ENCODE measurements around the gene FBXO46.

Gene FBXO46

GRCh38 chr19:45730368-45731288 lies at the start of gene FBXO46:
FBXO46 (minus strand) TSS chr19:45730896; CDS start chr19:45713495, 17,401 bp downstream.
- Histone ChIP-seq H3K4me3 (ENCODE audit: low read depth in 1 of 2, low read length in 2 of 2) (peak within 1 kb of the TSS; percentile 91 to 93), H3K4me1 (ENCODE audit: control insufficient read depth in 1 of 2, insufficient read depth in 2 of 2, low read length in 2 of 2) (peaks cover 7 to 13% of the 10 kb centered on the region in 2 donors), H3K36me3 (ENCODE audit: control insufficient read depth in 1 of 2, insufficient read depth in 2 of 2, low read length in 2 of 2) (no peaks in the 10 kb centered on the region), H3K27ac (ENCODE audit: low read length) (peak within 1 kb of the TSS; percentile 75), H3K9me3 (ENCODE audit: control insufficient read depth in 1 of 2, low read length in 2 of 2) (no peaks in the 10 kb centered on the region), H3K27me3 (ENCODE audit: low read depth, low read length) (no peaks in the 10 kb centered on the region)

GRCh38 chr19:45780146-45780447 lies 49.4 kb upstream of the FBXO46 start:
- H3K4me3 ChIP-seq (ENCODE audit: low read depth in 1 of 2, low read length in 2 of 2): peak overlapping the region; percentile 62 to 81
- no peaks in the 10 kb centered on the region for H3K9me3 ChIP-seq (ENCODE audit: control insufficient read depth in 1 of 2, low read length in 2 of 2)
- H3K27me3 ChIP-seq (ENCODE audit: low read depth, low read length): no peaks in the 10 kb centered on the region
- H3K36me3 ChIP-seq (ENCODE audit: control insufficient read depth in 1 of 2, insufficient read depth in 2 of 2, low read length in 2 of 2): peaks cover 14 to 20% of the 10 kb centered on the region in 2 donors
- H3K4me1 ChIP-seq (ENCODE audit: control insufficient read depth in 1 of 2, insufficient read depth in 2 of 2, low read length in 2 of 2): peaks cover 8 to 44% of the 10 kb centered on the region in 2 donors
- H3K27ac ChIP-seq (ENCODE audit: low read length): peak overlapping the region; percentile 54

GRCh38 chr19:45779231-45780145 lies 48.8 kb upstream of the FBXO46 start:
- Histone ChIP-seq H3K4me3 (ENCODE audit: low read depth in 1 of 2, low read length in 2 of 2) (peak overlapping the region; percentile 62 to 81), H3K27ac (ENCODE audit: low read length) (peak overlapping the region; percentile 54), H3K4me1 (ENCODE audit: control insufficient read depth in 1 of 2, insufficient read depth in 2 of 2, low read length in 2 of 2) (peaks cover 8 to 44% of the 10 kb centered on the region in 2 donors), H3K27me3 (ENCODE audit: low read depth, low read length) (no peaks in the 10 kb centered on the region), H3K9me3 (ENCODE audit: control insufficient read depth in 1 of 2, low read length in 2 of 2) (no peaks in the 10 kb centered on the region), H3K36me3 (ENCODE audit: control insufficient read depth in 1 of 2, insufficient read depth in 2 of 2, low read length in 2 of 2) (peaks cover 14 to 20% of the 10 kb centered on the region in 2 donors)

GRCh38 chr19:45778010-45778661 lies 47.4 kb upstream of the FBXO46 start:
- H3K27ac ChIP-seq (ENCODE audit: low read length): no peak overlapping the region
- H3K27me3 ChIP-seq (ENCODE audit: low read depth, low read length): no peaks in the 10 kb centered on the region
- H3K36me3 ChIP-seq (ENCODE audit: control insufficient read depth in 1 of 2, insufficient read depth in 2 of 2, low read length in 2 of 2): peaks cover 14 to 21% of the 10 kb centered on the region in 2 donors
- no peaks in the 10 kb centered on the region for H3K9me3 ChIP-seq (ENCODE audit: control insufficient read depth in 1 of 2, low read length in 2 of 2)
- H3K4me3 ChIP-seq (ENCODE audit: low read depth in 1 of 2, low read length in 2 of 2): no peak overlapping the region
- H3K4me1 ChIP-seq (ENCODE audit: control insufficient read depth in 1 of 2, insufficient read depth in 2 of 2, low read length in 2 of 2): peaks cover 12 to 34% of the 10 kb centered on the region in 2 donors

- Histone ChIP-seq H3K9me3 (ENCODE audit: control insufficient read depth in 1 of 2, low read length in 2 of 2) (no peaks in the 10 kb centered on the region), H3K4me3 (ENCODE audit: low read depth in 1 of 2, low read length in 2 of 2) (no peak overlapping the region), H3K36me3 (ENCODE audit: control insufficient read depth in 1 of 2, insufficient read depth in 2 of 2, low read length in 2 of 2) (peaks cover 14 to 27% of the 10 kb centered on the region in 2 donors), H3K27me3 (ENCODE audit: low read depth, low read length) (no peaks in the 10 kb centered on the region), H3K4me1 (ENCODE audit: control insufficient read depth in 1 of 2, insufficient read depth in 2 of 2, low read length in 2 of 2) (peaks cover 18 to 38% of the 10 kb centered on the region in 2 donors), H3K27ac (ENCODE audit: low read length) (no peak overlapping the region)
Measured at GRCh38 chr19:45777395-45777961, 46.8 kb upstream of the FBXO46 start.

GRCh38 chr19:45774765-45775164 lies 44.1 kb upstream of the FBXO46 start:
- peaks cover 12 to 35% of the 10 kb centered on the region in 2 donors for H3K4me1 ChIP-seq (ENCODE audit: control insufficient read depth in 1 of 2, insufficient read depth in 2 of 2, low read length in 2 of 2)
- H3K4me3 ChIP-seq (ENCODE audit: low read depth in 1 of 2, low read length in 2 of 2): no peak overlapping the region
- H3K36me3 ChIP-seq (ENCODE audit: control insufficient read depth in 1 of 2, insufficient read depth in 2 of 2, low read length in 2 of 2): peaks cover 14 to 29% of the 10 kb centered on the region in 2 donors
- no peaks in the 10 kb centered on the region for H3K9me3 ChIP-seq (ENCODE audit: control insufficient read depth in 1 of 2, low read length in 2 of 2)
- no peak overlapping the region for H3K27ac ChIP-seq (ENCODE audit: low read length)
- no peaks in the 10 kb centered on the region for H3K27me3 ChIP-seq (ENCODE audit: low read depth, low read length)

- no peaks in the 10 kb centered on the region for H3K9me3 ChIP-seq (ENCODE audit: control insufficient read depth in 1 of 2, low read length in 2 of 2)
- peak overlapping the region; percentile 14 for H3K27ac ChIP-seq (ENCODE audit: low read length)
- peaks cover 10 to 27% of the 10 kb centered on the region in 2 donors for H3K4me1 ChIP-seq (ENCODE audit: control insufficient read depth in 1 of 2, insufficient read depth in 2 of 2, low read length in 2 of 2)
- no peak overlapping the region for H3K4me3 ChIP-seq (ENCODE audit: low read depth in 1 of 2, low read length in 2 of 2)
- H3K27me3 ChIP-seq (ENCODE audit: low read depth, low read length): no peaks in the 10 kb centered on the region
- H3K36me3 ChIP-seq (ENCODE audit: control insufficient read depth in 1 of 2, insufficient read depth in 2 of 2, low read length in 2 of 2): peaks cover 14 to 32% of the 10 kb centered on the region in 2 donors
Measured at GRCh38 chr19:45773384-45773783, 42.7 kb upstream of the FBXO46 start.

GRCh38 chr19:45772912-45773311 lies 42.2 kb upstream of the FBXO46 start:
- H3K4me3 ChIP-seq (ENCODE audit: low read depth in 1 of 2, low read length in 2 of 2): no peak overlapping the region
- H3K36me3 ChIP-seq (ENCODE audit: control insufficient read depth in 1 of 2, insufficient read depth in 2 of 2, low read length in 2 of 2): peaks cover 12 to 28% of the 10 kb centered on the region in 2 donors
- H3K27ac ChIP-seq (ENCODE audit: low read length): peak overlapping the region; percentile 14
- no peaks in the 10 kb centered on the region for H3K27me3 ChIP-seq (ENCODE audit: low read depth, low read length)
- no peaks in the 10 kb centered on the region for H3K9me3 ChIP-seq (ENCODE audit: control insufficient read depth in 1 of 2, low read length in 2 of 2)
- peaks cover 10 to 24% of the 10 kb centered on the region in 2 donors for H3K4me1 ChIP-seq (ENCODE audit: control insufficient read depth in 1 of 2, insufficient read depth in 2 of 2, low read length in 2 of 2)

GRCh38 chr19:45772130-45772840 lies 41.6 kb upstream of the FBXO46 start:
- no peaks in the 10 kb centered on the region for H3K27me3 ChIP-seq (ENCODE audit: low read depth, low read length)
- peaks cover 8 to 21% of the 10 kb centered on the region in 2 donors for H3K36me3 ChIP-seq (ENCODE audit: control insufficient read depth in 1 of 2, insufficient read depth in 2 of 2, low read length in 2 of 2)
- H3K27ac ChIP-seq (ENCODE audit: low read length): peak overlapping the region; percentile 58
- H3K9me3 ChIP-seq (ENCODE audit: control insufficient read depth in 1 of 2, low read length in 2 of 2): no peaks in the 10 kb centered on the region
- H3K4me3 ChIP-seq (ENCODE audit: low read depth in 1 of 2, low read length in 2 of 2): no peak overlapping the region
- peaks cover 10 to 24% of the 10 kb centered on the region in 2 donors for H3K4me1 ChIP-seq (ENCODE audit: control insufficient read depth in 1 of 2, insufficient read depth in 2 of 2, low read length in 2 of 2)

GRCh38 chr19:45771311-45771933 lies 40.7 kb upstream of the FBXO46 start:
- H3K4me3 ChIP-seq (ENCODE audit: low read depth in 1 of 2, low read length in 2 of 2): peak overlapping the region; percentile 48 to 93
- H3K27me3 ChIP-seq (ENCODE audit: low read depth, low read length): no peaks in the 10 kb centered on the region
- H3K36me3 ChIP-seq (ENCODE audit: control insufficient read depth in 1 of 2, insufficient read depth in 2 of 2, low read length in 2 of 2): peaks cover 0 to 13% of the 10 kb centered on the region in 2 donors
- H3K9me3 ChIP-seq (ENCODE audit: control insufficient read depth in 1 of 2, low read length in 2 of 2): no peaks in the 10 kb centered on the region
- H3K27ac ChIP-seq (ENCODE audit: low read length): peak overlapping the region; percentile 60
- peaks cover 10 to 31% of the 10 kb centered on the region in 2 donors for H3K4me1 ChIP-seq (ENCODE audit: control insufficient read depth in 1 of 2, insufficient read depth in 2 of 2, low read length in 2 of 2)
